NCI-H146 (cell line): Measurements from ENCODE around the gene GLOD4.
"Not testable (repeated sequence)": the region's sequence is repeated elsewhere in the genome, so short reads cannot be mapped to it uniquely, and the experiment has no call there.

ENCODE experiments used
- DNase-seq: peaks from one replicate; lab custom pipeline; 2025; lab: John Stamatoyannopoulos, UW

The GLOD4 gene

GRCh38 chr17:781805-782731 is at the start of gene GLOD4, which contains the start of gene MRM3:
TSS of gene GLOD4 (minus strand) at chr17:782280. CDS start at chr17:782255, 25 bp downstream.
TSS of gene MRM3 (plus strand) at chr17:782353. CDS start at chr17:782379, 26 bp downstream.
- peak; percentile 83 for DNase-seq

- DNase-seq: no peak
These were observed 48.9 kb upstream of the GLOD4 start for GRCh38 chr17:830950-831349.

- no peak for DNase-seq
These were observed 48.3 kb upstream of the GLOD4 start for GRCh38 chr17:830381-830780.

- not testable (repeated sequence) for DNase-seq
These were observed 47.5 kb upstream of the GLOD4 start for GRCh38 chr17:829614-830013.

- no peak for DNase-seq
These were observed 46.7 kb upstream of the GLOD4 start for GRCh38 chr17:828761-829160.

GRCh38 chr17:826778-827177 is 44.7 kb upstream of the GLOD4 start:
- DNase-seq: no peak

GRCh38 chr17:825216-825615 is 43.1 kb upstream of the GLOD4 start:
- DNase-seq: no peak

GRCh38 chr17:824378-824777 is 42.3 kb upstream of the GLOD4 start:
- DNase-seq: no peak

GRCh38 chr17:823501-823902 is 41.4 kb upstream of the GLOD4 start:
- no peak for DNase-seq

- DNase-seq: no peak
These were observed 37.2 kb upstream of the GLOD4 start for GRCh38 chr17:819251-819650.

GRCh38 chr17:814371-814770 is 32.3 kb upstream of the GLOD4 start:
- no peak for DNase-seq

- no peak for DNase-seq
These were observed 30.6 kb upstream of the GLOD4 start for GRCh38 chr17:812638-813204.

GRCh38 chr17:811051-811784 is 29.1 kb upstream of the GLOD4 start:
- DNase-seq: no peak

GRCh38 chr17:807523-808294 is 25.6 kb upstream of the GLOD4 start:
- no peak for DNase-seq

- no peak for DNase-seq
These were observed 24.9 kb upstream of the GLOD4 start for GRCh38 chr17:806781-807522.

- DNase-seq: no peak
These were observed 24.3 kb upstream of the GLOD4 start for GRCh38 chr17:806346-806745.

GRCh38 chr17:805886-806285 is 23.8 kb upstream of the GLOD4 start:
- DNase-seq: not testable (repeated sequence)

GRCh38 chr17:804541-805435 is 22.7 kb upstream of the GLOD4 start:
- peak; percentile 82 for DNase-seq

GRCh38 chr17:802901-803881 is 21.1 kb upstream of the GLOD4 start:
- no peak for DNase-seq
